Smooth muscle cell (in vitro differentiated cells): ENCODE data around the gene RTP3. TPM values are rescaled to one million over a fixed set of nuclear protein-coding genes. Genes with fewer than 3 reads are reported as not detected.

ENCODE experiments used
- DNase-seq: peaks from one replicate; lab custom pipeline; 2025; ENCODE audit not compliant: unreplicated experiment; lab: John Stamatoyannopoulos, UW
- H2AFZ ChIP-seq: fragments of 200-600 bp; sonication (generic); 2 replicates; pipeline ENCODE4 v1.6.0; 2016; ENCODE audit warnings: antibody characterized with exemption, low read depth, mild to moderate bottlenecking
- H3F3A ChIP-seq: fragments of 200-600 bp; sonication (generic); 2 replicates; pipeline ENCODE4 v1.6.0; 2017; ENCODE audit warnings: antibody characterized with exemption, low read depth
- H3K27ac ChIP-seq: fragments of 200-600 bp; sonication (generic); 2 replicates; pipeline ENCODE4 v1.5.1; 2016; ENCODE audit warnings: low read depth, mild to moderate bottlenecking
- H3K27me3 ChIP-seq: fragments of 200-600 bp; sonication (generic); 2 replicates; pipeline ENCODE4 v1.6.1; 2016; ENCODE audit warnings: low read depth, mild to moderate bottlenecking
- H3K36me3 ChIP-seq: fragments of 200-600 bp; sonication (generic); 2 replicates; pipeline ENCODE4 v1.5.1; 2016; ENCODE audit warnings: low read depth
- H3K4me1 ChIP-seq: fragments of 200-600 bp; sonication (generic); 2 replicates; pipeline ENCODE4 v1.5.1; 2016; ENCODE audit warnings: low read depth
- H3K4me2 ChIP-seq: fragments of 200-600 bp; sonication (generic); 2 replicates; pipeline ENCODE4 v1.6.0; 2016; ENCODE audit warnings: mild to moderate bottlenecking
- H3K4me3 ChIP-seq: fragments of 200-600 bp; sonication (generic); 2 replicates; pipeline ENCODE4 v1.5.1; 2016; ENCODE audit warnings: mild to moderate bottlenecking
- H3K79me2 ChIP-seq: fragments of 200-600 bp; sonication (generic); 2 replicates; pipeline ENCODE4 v1.6.0; 2016; ENCODE audit warnings: low read depth, mild to moderate bottlenecking
- H3K9ac ChIP-seq: fragments of 200-600 bp; sonication (generic); 2 replicates; pipeline ENCODE4 v1.6.0; 2016; ENCODE audit warnings: low read depth
- H3K9me3 ChIP-seq: fragments of 200-600 bp; sonication (generic); replicated peaks from 2 replicates; pipeline ENCODE4 v1.5.1; 2016; ENCODE audit warnings: low read depth
- H4K20me1 ChIP-seq: fragments of 200-600 bp; sonication (generic); 2 replicates; pipeline ENCODE4 v1.6.0; 2016; ENCODE audit warnings: low read depth
- CTCF ChIP-seq: fragments of 200-600 bp; sonication (generic); IDR thresholded peaks from 2 replicates; pipeline ENCODE4 v1.5.1; 2017; ENCODE audit warnings: borderline replicate concordance, mild to moderate bottlenecking, antibody characterized with exemption; ENCODE audit not compliant: insufficient read depth, poor library complexity, severe bottlenecking
- WGBS: methylation state at CpG from one replicate; pipeline ENCODE4 v1.1.7; 2016; ENCODE audit warnings: low lambda C conversion rate; 5-methylcytosine and 5-hydroxymethylcytosine counted together
- polyA plus RNA-seq: library from polyadenylated mRNA; unstranded; fragments of >200 nt; fragmentation: Nextera tagmentation; extraction: Ambion mirVana; gene quantifications from 2 replicates; pipeline ENCODE4 v1.2.1, GENCODE V29; 2016
- total RNA-seq: library from RNA; depleted of rRNA; stranded (reverse); fragments of >200 nt; gene quantifications from 2 replicates; pipeline ENCODE4 v1.2.3, GENCODE V29; 2014

Gene RTP3
- total and polyA plus RNA-seq, 2 experiments from 2014 or later: 0.19 TPM; not detected in 1

- WGBS: 78% methylated on average over 9 of the region's 9 CpGs
- Histone ChIP-seq H4K20me1 (no peaks in the 10 kb centered on the region), H3K79me2 (no peaks in the 10 kb centered on the region), H3K9me3 (no peaks in the 10 kb centered on the region), H3F3A (peaks cover 6% of the 10 kb centered on the region), H3K4me3 (no peak overlapping the region), H3K4me1 (peaks cover 8% of the 10 kb centered on the region), H3K27me3 (no peaks in the 10 kb centered on the region), H3K4me2 (peak overlapping the region; percentile 26), H3K27ac (peak overlapping the region; percentile 83), H2AFZ (no peak overlapping the region), H3K9ac (peak overlapping the region; percentile 52), H3K36me3 (no peaks in the 10 kb centered on the region)
- peak; percentile 26 for TF ChIP-seq CTCF
- DNase-seq: no peak
These were observed 825 bp upstream of the RTP3 start for GRCh38 chr3:46496746-46497555.

- Histone ChIP-seq H3K4me3 (no peak overlapping the region), H3K36me3 (no peaks in the 10 kb centered on the region), H4K20me1 (no peaks in the 10 kb centered on the region), H3K4me2 (no peak overlapping the region), H3K27me3 (no peaks in the 10 kb centered on the region), H3F3A (no peaks in the 10 kb centered on the region), H2AFZ (no peak overlapping the region), H3K9me3 (no peaks in the 10 kb centered on the region), H3K4me1 (peaks cover 8% of the 10 kb centered on the region), H3K27ac (no peak overlapping the region), H3K79me2 (no peaks in the 10 kb centered on the region), H3K9ac (no peak overlapping the region)
- TF ChIP-seq CTCF: no peak
- no peak for DNase-seq
- 88% methylated on average over 6 of the region's 6 CpGs for WGBS
These were observed 1.2 kb downstream of the RTP3 start for GRCh38 chr3:46498916-46499519.

GRCh38 chr3:46500656-46501635 lies 3.2 kb downstream of the RTP3 start:
- peak overlapping the region; percentile 60 for H3K27ac ChIP-seq

More at GRCh38 chr3:46500656-46501635, 3.2 kb downstream of the RTP3 start:
- Histone ChIP-seq H2AFZ (no peak overlapping the region), H3K36me3 (no peaks in the 10 kb centered on the region), H3K27me3 (no peaks in the 10 kb centered on the region), H3K4me1 (peaks cover 8% of the 10 kb centered on the region), H3K4me2 (peak overlapping the region; percentile 47), H3K9ac (peak overlapping the region; percentile 45), H3F3A (no peaks in the 10 kb centered on the region), H3K9me3 (no peaks in the 10 kb centered on the region), H3K79me2 (no peaks in the 10 kb centered on the region), H4K20me1 (no peaks in the 10 kb centered on the region), H3K4me3 (no peak overlapping the region)
- DNase-seq: no peak
- no peak for TF ChIP-seq CTCF
- WGBS: 61% methylated on average over 5 of the region's 5 CpGs
